Activated T-cell treated with anti-CD3 and anti-CD28 coated beads, Interleukin-2, amount 50 U/mL, for 24 hours (primary cell): ENCODE data around the gene CES2.

Experiments
- DNase-seq: peaks from one replicate; pipeline ENCODE4 v3.0.0-alpha.2; 2020
- H3K27ac Mint-ChIP-seq: 2 replicates; pipeline ENCODE4 v1.8.0; 2020; ENCODE audit warnings: mild to moderate bottlenecking, mixed read lengths
- H3K27me3 Mint-ChIP-seq: 2 replicates; pipeline ENCODE4 v1.8.0; 2020; ENCODE audit warnings: mixed read lengths
- H3K36me3 Mint-ChIP-seq: 2 replicates; pipeline ENCODE4 v1.8.0; 2020; ENCODE audit warnings: low read depth, mixed read lengths
- H3K4me1 Mint-ChIP-seq: 2 replicates; pipeline ENCODE4 v1.8.0; 2020; ENCODE audit warnings: low read depth, mixed read lengths
- H3K4me3 Mint-ChIP-seq: 2 replicates; pipeline ENCODE4 v1.8.0; 2020; ENCODE audit warnings: mild to moderate bottlenecking, moderate library complexity, mixed read lengths
- H3K9me3 Mint-ChIP-seq: 2 replicates; pipeline ENCODE4 v1.8.0; 2020; ENCODE audit warnings: mixed read lengths

CES2 gene

DNA sequence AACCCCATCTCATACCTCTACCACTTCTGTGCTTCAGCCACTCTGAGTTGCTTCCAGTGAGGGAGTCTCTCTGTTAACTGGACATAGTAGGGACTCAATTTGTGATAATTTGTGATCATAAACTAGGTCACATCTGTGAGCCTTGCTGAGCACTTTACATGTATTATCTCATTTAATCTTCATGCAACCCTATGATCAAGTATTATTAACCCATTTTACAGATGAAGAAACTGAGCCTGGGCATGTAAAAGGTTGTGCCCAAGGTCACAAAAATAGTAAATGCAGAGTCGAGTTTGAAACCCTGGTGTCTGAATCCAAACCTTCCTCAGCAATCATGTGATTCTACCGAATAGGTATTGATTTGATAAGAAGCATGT, 36.4 kb upstream of the CES2 start:
- Mint-ChIP-seq H3K27ac (no peak overlapping the region), H3K9me3 (no peaks in the 10 kb centered on the region), H3K4me3 (no peak overlapping the region), H3K27me3 (no peaks in the 10 kb centered on the region), H3K4me1 (no peaks in the 10 kb centered on the region), H3K36me3 (peaks cover 16% of the 10 kb centered on the region)
- DNase-seq = no peak

DNA sequence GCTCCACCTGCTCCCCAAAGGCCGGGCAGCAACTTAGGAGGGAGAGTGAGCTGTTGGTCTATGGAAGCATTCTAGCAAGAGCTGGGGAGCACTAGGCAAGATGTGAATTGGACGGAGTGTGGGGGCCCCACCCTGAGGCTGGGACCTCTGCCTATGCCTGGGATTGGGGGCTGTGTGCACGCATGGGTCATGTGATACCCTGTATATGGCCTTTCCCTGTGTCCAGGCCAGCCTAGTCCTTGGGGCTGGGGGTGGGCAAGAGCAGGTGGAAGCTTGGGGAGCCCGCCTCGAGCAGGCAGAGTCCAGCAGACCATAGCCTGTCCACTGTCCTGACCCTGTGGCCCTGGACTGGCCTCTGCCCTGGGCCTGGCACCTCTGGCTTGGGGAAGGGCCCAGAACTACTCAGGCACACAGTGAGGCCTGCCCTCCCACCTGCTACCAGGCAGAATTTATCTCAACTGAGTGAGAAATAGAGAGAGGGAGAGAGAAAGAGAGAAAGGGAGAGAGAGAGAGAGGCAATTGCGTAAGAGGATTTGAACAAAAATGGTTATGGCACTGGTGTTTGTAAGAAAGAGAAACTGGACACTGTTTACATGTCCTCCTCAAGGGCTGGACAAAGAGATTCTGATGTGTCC, 35.9 kb upstream of the CES2 start:
- no peak overlapping the region for H3K27ac Mint-ChIP-seq

DNA sequence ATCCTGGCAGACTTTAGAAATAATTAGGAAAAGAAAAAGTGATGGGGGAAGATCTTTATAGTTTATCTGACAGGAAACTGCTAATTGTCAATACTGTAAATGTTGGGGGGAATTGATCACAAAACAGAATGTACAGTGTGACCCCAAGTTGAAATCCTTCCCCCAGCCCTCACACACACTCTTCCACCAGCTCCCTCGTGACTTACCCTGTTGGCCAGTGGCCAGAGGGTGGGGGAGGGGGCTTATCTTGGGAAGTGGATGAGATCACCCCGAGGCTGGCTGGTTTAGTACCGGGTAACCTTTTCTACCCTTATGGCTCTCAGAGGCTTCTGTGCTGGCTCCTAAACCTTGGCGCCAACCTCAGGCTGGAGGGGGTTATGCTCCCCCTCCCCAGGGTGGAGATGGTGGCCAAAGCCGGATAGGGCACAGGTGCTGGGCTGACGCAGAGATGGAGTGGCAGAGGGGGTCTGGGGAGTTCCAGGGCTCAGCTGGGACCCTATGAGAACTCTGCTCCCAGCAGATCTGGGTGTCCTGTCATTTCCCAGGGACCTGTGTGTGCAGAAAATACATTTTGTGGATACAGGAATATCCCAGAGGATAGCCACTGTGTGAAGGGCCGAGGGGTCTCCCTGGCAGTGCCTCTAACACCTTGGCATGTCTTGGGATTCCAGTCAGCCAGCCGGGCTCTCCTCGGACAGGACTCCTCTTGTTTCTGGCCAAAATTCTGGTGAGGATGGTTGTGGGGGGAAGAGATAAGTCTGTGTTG, 35.2 kb upstream of the CES2 start:
- Mint-ChIP-seq H3K4me1 (no peaks in the 10 kb centered on the region), H3K4me3 (no peak overlapping the region), H3K27me3 (no peaks in the 10 kb centered on the region), H3K9me3 (no peaks in the 10 kb centered on the region), H3K27ac (no peak overlapping the region), H3K36me3 (peaks cover 4% of the 10 kb centered on the region)
- no peak for DNase-seq

More for the DNA sequence above, 35.9 kb upstream of the CES2 start:
- no peaks in the 10 kb centered on the region for H3K9me3 Mint-ChIP-seq
- no peaks in the 10 kb centered on the region for H3K4me1 Mint-ChIP-seq
- no peaks in the 10 kb centered on the region for H3K27me3 Mint-ChIP-seq
- no peak overlapping the region for H3K4me3 Mint-ChIP-seq
- DNase-seq = no peak
- peaks cover 11% of the 10 kb centered on the region for H3K36me3 Mint-ChIP-seq

DNA sequence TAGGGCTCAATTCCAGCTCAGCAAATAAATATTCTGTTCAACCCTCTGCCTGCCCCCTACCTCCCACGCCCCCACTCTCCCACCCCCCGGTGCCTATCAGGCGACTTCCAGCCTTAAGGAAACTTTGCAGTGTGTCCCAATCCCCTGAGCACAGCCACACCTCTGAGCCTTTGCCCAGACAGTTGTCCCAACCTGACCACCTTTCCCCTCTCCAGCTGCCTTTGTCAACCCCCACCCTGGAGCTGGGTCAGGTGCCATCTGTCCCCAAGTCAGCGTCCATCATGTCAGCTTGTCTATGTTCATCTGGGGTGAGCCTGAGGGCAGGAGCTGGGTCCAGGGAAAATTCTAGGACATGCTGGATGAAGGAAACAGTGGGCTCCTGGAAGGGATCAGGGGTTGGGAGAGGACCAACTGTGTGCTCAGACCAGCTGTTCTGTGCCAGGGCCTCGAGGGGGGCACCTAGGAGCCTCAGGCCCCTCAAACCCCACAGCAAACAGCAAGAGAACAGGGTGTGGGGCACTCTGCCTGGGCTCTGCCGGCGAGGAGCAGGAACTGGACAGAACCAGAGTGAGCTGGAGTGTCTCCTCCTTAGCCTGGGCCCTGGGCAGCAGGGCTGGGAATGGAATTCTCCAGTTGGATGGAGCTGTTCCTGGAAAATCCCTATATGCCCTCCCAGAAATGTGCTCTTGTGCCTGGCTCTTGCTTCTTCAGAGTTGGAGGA, 34.4 kb upstream of the CES2 start:
- Mint-ChIP-seq H3K27ac (no peak overlapping the region), H3K4me3 (no peak overlapping the region), H3K27me3 (no peaks in the 10 kb centered on the region), H3K9me3 (no peaks in the 10 kb centered on the region), H3K4me1 (peaks cover 2% of the 10 kb centered on the region), H3K36me3 (peaks cover 3% of the 10 kb centered on the region)
- no peak for DNase-seq

DNA sequence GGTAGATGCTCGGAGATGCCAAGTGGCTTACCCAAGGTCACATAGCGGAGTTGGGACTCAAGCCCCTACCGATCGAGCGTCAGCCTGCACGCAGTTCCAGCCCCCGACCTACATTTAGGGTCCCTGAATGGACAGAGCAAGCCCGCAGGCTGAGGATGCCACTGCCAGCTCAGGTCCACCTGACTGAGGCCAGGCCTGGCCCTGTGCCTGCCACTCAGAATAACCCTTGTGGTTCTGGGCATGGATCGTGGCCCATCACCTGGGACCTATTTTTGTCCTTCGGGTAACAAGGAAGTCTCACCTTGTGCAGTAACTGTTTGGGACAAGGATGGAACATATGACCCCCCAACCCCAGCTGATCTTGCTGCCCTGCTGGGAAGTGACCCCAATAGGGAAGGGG, 33.7 kb upstream of the CES2 start:
- Mint-ChIP-seq H3K36me3 (no peaks in the 10 kb centered on the region), H3K4me1 (peaks cover 6% of the 10 kb centered on the region), H3K4me3 (no peak overlapping the region), H3K27me3 (no peaks in the 10 kb centered on the region), H3K27ac (no peak overlapping the region), H3K9me3 (no peaks in the 10 kb centered on the region)
- no peak for DNase-seq

DNA sequence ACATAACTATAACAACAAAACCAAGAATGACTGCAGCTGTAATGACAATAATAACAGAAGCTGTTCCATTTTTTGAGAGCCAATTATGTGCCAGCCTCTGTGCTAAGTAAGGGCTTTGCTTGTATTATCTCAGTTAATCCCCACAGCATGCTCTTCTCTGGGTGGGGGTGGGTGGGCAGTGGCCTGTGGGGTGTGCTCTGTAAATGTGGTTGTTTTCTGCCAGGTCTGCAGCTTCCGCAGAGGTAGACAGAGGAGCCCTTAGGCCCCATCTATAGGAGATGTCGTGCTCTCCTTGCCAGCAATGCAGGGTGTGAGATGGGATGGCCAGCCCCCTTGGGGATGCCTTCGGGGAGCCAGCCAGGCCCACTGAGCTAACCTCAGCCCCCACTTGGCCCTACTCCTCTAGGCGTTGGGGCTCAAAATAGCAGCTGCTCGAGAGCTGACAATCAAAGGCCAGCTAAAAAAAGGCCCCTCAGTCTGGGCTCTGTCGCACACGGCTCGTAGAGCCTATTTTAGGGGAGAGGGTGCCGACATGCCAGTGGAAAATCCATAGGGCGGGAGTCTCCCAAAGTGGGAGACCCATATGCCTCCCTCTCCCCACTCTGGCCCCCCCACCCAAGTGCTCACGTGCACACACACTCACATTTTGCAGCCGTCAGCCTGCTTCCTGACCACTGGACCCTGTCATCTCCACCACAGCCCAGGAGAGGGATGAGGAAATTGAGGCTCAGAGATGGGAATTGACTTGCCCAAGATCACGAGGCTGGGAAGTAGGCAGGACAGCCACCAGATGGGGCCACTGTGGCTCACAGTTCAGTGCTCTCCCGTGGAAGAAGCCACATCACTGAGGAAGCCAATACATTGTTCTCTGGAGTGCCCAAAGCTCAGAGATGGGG, 32.4 kb upstream of the CES2 start:
- Mint-ChIP-seq H3K27me3 (no peaks in the 10 kb centered on the region), H3K27ac (no peak overlapping the region), H3K4me1 (peaks cover 6% of the 10 kb centered on the region), H3K36me3 (no peaks in the 10 kb centered on the region), H3K4me3 (no peak overlapping the region), H3K9me3 (no peaks in the 10 kb centered on the region)
- DNase-seq = no peak

DNA sequence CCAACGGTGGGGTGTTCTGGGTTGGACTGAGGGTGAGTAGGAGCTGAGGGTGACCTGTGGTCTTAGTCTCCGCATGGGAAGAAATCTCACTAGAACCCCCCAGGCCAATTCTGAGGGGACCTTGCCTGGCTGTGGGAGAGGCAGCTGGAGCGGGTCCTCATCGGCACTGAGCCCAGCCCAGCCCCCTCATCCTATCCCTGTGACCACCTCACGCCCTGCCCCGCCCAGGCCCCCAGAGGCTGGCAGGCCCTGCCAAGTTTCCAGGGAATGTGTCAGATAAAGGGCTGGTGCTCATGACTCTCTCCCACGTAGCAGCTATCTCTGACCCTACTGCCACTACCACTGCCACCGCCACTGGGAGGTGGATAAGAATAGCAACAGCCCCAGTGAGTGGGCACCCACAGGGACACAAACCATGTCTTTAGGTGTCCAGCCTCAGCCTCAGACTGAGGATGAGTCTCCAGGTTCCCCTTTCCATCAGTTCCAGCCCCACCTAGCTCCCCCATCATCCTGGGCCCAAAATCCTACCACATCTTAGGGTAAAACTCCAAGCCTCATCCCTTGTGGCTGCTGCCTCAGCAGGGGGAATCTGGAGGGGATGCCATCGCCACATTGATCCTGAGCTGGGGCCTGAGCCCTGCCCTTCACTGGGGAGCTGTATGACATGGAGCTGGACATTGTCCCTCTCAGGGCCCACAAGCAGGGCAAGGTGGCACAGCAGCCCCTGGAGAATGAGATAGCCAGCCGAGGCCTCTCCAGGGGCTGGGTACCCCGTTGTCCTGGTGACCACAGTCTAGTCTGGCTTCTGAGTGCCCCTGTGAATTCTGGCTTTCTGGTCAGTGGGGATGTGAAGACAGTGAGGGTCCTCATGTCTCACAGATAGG, 31.5 kb upstream of the CES2 start:
- no peak for DNase-seq
- Mint-ChIP-seq H3K4me1 (peaks cover 6% of the 10 kb centered on the region), H3K9me3 (no peaks in the 10 kb centered on the region), H3K4me3 (no peak overlapping the region), H3K27ac (no peak overlapping the region), H3K36me3 (no peaks in the 10 kb centered on the region), H3K27me3 (no peaks in the 10 kb centered on the region)

DNA sequence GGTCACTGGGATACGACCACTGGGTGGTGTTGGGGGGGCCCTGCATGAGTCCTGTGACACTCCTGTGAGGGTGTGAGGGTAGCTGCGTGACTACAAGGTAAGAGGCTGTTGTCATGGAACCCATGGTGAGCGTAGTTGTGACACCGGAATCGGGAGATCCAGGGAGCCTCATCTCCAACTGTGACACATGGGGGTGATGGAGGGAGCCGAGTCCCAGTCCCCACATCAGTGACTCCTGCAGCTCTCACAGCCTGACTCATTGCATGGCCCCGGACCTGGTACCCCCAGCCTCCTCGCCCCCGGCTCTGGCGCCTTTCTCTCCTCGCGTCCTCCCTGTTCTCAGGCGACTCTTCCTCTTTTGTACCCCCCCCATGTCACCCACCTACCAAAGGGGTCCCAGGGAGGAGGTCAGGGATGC, 30.9 kb upstream of the CES2 start:
- no peak for DNase-seq
- H3K4me3 Mint-ChIP-seq = no peak overlapping the region
- H3K9me3 Mint-ChIP-seq = no peaks in the 10 kb centered on the region
- no peaks in the 10 kb centered on the region for H3K36me3 Mint-ChIP-seq
- H3K27ac Mint-ChIP-seq = no peak overlapping the region
- no peaks in the 10 kb centered on the region for H3K27me3 Mint-ChIP-seq
- H3K4me1 Mint-ChIP-seq = peaks cover 6% of the 10 kb centered on the region

DNA sequence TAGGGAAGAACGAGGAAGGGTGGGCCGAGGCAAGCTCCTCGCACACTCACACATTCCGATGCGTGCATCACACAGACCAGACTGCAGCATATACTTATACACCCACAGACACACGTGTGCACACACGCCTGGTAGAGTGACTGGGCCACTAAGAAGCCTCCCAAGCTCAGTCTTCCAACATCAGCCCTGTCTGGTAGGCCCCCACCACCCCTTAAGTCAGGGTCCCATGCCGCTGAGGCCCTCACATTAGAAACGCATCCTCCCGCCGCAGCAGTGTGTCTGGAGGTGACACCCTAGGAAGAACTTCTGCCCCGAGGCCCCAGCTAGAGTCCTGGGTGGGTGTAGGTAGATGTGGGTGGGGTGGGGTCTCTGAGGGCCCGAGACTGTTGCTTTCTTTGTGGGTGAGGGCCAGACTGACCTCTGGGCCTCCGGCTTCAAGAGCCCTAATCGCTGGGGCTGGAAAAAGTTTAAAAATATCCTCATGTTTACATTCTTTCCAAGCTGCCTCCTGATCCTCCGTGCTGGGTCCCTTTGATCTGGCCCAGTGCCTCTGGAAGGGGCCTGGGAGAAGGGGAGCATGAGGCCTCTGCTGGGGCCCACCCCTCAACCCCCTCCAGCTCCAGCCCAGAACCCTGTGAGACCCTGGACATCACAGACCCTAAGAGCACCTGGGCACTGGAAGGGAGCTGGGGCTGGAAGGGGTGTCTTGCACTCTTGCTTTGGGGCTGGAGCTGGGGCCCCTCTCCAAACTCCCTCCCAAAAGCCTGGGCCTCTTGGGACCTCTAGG, 30.3 kb upstream of the CES2 start:
- H3K27ac Mint-ChIP-seq = no peak overlapping the region
- peaks cover 6% of the 10 kb centered on the region for H3K4me1 Mint-ChIP-seq
- no peaks in the 10 kb centered on the region for H3K9me3 Mint-ChIP-seq
- H3K27me3 Mint-ChIP-seq = no peaks in the 10 kb centered on the region
- no peak for DNase-seq
- no peak overlapping the region for H3K4me3 Mint-ChIP-seq
- H3K36me3 Mint-ChIP-seq = no peaks in the 10 kb centered on the region

DNA sequence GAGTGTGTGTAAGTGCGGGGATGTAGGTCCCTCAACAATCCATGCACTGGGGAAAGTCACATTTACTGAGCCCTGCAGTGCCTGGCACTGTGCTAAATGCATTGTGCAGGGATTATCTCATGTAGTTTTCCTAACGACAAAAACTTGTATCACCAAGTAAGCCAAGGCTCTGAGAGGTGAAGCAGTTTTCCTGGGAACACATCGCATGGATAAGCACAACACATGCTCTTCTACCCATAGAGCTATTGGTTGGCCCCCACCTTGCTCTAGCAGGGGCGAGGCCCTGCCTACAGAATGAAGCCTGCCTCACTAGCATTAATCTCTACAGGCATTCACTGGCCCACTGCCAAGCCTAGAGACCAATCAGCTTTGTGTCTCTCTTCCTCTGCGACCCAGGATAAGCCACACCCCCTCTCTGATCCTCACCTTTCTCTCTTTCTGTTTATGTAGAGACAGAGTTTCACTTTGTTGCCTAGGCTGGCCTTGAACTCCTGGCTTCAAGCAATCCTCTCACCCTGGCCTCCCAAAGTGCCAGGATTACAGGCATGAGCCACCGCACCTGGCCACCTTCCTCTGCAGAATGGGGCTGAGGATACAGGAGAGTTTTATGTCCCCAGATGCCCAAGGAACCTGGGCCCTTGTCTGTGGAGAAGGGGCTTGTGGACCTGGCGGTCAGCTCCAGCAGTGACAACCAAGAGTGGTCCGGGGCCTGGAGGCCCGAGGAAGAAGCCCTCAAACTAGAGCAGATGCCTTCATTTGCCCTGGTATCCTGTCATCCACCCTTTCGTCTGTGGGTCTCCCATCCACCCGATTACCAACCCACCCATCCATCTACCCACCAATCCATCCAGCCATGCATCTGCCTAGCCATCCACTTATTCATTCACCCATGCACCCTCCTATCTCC, 29.4 kb upstream of the CES2 start:
- Mint-ChIP-seq H3K27ac (no peak overlapping the region), H3K4me3 (no peak overlapping the region), H3K9me3 (no peaks in the 10 kb centered on the region), H3K4me1 (peaks cover 6% of the 10 kb centered on the region), H3K36me3 (no peaks in the 10 kb centered on the region), H3K27me3 (no peaks in the 10 kb centered on the region)
- DNase-seq = no peak

DNA sequence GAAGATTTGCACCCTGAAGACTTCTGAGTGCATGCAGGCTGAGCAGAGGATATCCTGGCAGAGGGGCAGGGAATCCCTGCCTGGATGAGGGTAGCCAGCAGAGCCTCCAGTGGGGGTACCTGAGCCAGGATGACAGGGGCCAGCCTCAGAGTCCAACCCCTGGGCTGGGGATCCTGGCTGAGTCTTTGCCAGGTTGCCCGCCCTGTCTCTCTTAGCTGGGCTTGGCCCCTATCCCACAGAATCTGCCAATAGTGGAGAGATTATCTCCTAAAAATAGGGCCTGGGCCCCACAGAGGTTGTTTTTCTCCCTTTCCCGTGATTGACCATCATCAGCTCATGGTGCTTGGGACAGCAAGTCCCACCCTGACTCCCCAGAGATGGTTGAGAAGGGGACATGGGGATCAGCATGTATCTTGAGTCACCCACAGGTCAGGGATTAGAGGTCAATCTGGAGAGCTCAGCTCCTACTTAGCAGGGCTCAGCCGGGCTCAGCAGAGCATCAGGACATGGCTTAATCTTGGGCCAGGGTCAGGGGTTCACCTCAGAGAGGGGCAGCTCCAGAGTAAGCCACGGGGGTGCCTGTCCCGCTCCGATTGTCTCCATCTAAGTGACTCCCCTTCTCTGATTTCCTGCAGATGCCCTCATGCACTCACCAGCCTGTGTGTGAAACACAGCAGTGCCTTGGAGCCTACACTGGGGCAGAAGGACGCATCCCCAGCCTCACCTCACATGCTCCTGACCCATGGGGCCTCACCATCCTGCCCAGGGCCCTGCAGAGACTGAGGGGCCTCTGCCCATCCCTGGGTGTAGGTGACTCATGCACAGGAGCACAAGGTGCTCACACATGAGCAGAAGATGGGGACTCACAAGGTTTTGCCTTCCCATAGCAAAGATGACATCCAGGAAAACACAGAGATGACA, 28.1 kb upstream of the CES2 start:
- no peaks in the 10 kb centered on the region for H3K9me3 Mint-ChIP-seq
- no peaks in the 10 kb centered on the region for H3K27me3 Mint-ChIP-seq
- peaks cover 6% of the 10 kb centered on the region for H3K4me1 Mint-ChIP-seq
- DNase-seq = no peak
- no peak overlapping the region for H3K27ac Mint-ChIP-seq
- no peaks in the 10 kb centered on the region for H3K36me3 Mint-ChIP-seq
- H3K4me3 Mint-ChIP-seq = no peak overlapping the region

DNA sequence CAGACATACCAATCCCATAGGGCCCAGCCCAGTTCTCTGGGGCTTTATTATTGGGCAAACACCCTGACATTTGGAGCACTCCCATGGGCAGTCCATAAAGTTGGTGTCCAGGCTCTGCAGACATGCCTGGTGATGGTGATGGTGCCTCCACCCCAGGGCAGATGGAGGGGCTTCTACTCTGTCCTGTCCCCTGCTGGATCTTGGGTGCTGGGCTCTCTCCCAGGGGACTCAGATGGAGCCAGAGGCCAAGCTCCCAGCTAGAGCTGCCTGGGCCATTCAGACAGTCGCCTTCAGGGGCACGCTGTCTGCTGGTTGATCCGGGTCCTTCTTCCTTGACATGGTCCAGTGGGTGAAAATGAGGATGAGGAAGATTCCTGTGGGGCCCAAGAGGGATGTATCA, 27.2 kb upstream of the CES2 start:
- no peak for DNase-seq
- no peak overlapping the region for H3K4me3 Mint-ChIP-seq
- H3K27me3 Mint-ChIP-seq = no peaks in the 10 kb centered on the region
- H3K27ac Mint-ChIP-seq = no peak overlapping the region
- H3K36me3 Mint-ChIP-seq = no peaks in the 10 kb centered on the region
- H3K9me3 Mint-ChIP-seq = no peaks in the 10 kb centered on the region
- peaks cover 6% of the 10 kb centered on the region for H3K4me1 Mint-ChIP-seq
